Measurements from ENCODE around the gene NFASC.

The NFASC gene

DNA sequence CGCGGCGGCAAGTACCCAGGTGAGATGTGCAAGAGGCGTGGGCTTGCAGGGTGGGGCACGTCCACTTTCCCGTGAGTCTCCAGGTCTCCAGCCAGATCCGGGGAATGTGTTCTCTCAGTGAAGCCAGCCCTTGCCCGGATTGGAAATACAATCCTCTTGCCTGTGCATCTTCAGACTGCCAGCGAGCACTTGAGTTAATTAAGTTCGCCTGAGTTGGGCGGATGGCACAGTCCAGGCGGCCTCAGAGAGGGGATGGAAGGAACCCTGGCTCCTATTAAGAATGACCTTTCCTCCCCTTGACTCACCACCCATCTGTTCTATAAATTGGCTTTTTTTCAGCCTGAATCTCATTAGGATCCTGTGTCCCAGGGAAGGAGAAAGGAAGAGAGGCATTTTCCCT is 139.0 kb downstream of the NFASC start:
- DNase-seq (ENCODE audit: low spot score), result no peak

DNA sequence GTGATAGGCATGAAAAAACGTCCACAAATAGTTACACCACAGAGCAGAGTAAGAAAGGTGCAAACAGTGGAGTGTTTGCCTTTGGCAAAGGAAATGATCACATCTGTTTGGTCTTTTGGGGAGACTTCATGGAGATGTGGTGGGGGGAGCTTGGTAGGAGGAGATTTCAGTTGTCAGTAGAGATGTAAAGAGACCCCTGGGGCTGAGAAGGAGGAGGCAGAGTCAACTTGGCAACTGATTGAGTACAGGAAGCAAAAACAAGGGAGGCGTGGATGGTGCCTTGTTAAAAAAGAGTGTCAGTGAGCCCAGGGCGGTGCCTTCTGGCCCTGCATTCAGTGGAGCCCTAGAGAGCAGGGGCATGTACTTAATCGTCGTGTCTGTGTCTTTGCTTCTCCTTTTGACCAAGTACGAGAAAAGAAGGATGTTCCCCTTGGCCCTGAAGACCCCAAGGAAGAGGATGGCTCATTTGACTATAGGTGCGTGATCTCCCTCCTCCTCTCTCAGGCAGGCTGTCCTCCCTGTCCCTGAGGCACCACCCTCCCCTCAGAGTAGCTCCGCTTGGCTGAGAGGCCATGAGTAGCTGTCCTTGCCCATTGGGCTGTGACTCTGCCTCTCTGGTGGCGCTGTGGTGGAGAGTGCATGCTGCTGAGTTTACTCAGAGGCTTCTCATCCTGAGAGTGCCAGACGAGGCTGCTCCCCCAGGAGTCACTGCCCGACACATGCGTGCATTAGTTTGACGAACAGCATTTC is 141.9 kb downstream of the NFASC start:
- DNase-seq (ENCODE audit: low spot score), result no peak

GRCh38 chr1:205013683-205014367 is 143.2 kb downstream of the NFASC start:
- no peak for DNase-seq (ENCODE audit: low spot score)

GRCh38 chr1:205014783-205015182 is 144.1 kb downstream of the NFASC start:
- DNase-seq (ENCODE audit: low spot score), result no peak

GRCh38 chr1:205015241-205015640 is 144.6 kb downstream of the NFASC start:
- no peak for DNase-seq (ENCODE audit: low spot score)

DNA sequence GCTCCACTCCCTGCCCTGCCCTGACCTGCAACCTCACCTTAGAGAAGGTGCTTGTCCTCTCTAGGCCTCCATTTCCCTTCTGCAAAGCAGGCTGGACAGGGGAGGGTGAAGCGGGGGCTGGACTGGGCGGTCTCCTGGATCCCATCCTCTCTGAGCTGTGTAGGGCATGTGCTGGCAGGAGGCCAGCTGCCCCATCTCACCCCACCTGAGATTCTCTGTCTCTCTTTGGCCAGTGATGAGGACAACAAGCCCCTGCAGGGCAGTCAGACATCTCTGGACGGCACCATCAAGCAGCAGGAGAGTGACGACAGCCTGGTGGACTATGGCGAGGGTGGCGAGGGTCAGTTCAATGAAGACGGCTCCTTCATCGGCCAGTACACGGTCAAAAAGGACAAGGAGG is 145.4 kb downstream of the NFASC start:
- DNase-seq (ENCODE audit: low spot score), result no peak

GRCh38 chr1:205016584-205016983 is 145.9 kb downstream of the NFASC start:
- DNase-seq (ENCODE audit: low spot score), result no peak

- no peak for DNase-seq (ENCODE audit: low spot score)
Observed at GRCh38 chr1:205017001-205017400, 146.3 kb downstream of the NFASC start.

GRCh38 chr1:205017766-205018165 is 147.1 kb downstream of the NFASC start:
- no peak for DNase-seq (ENCODE audit: low spot score)

- DNase-seq (ENCODE audit: low spot score), result no peak
Observed at GRCh38 chr1:205018381-205018780, 147.7 kb downstream of the NFASC start.

DNA sequence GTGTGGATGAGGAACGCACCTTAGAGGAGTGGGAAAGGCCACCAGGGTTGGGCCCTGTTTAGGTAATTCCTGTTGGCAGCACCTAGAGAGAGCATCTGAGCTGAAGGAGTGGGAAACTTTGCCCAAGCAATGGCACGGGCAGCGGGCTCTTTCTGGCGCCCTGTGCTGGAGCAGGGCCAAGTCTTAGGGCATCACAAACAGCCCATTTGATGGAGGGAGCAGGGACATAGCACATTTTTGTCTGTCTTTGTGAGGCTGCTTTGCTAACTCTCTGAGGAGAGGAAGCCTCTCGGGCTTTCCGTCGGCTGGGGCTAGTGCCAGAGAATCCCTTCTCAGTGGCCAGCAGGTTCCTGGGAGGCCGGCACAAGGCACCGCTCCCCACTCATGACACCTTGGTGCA is 149.8 kb downstream of the NFASC start:
- no peak for DNase-seq (ENCODE audit: low spot score)

GRCh38 chr1:205024679-205025078 is 154.0 kb downstream of the NFASC start:
- no peak for DNase-seq (ENCODE audit: low spot score)

- DNase-seq (ENCODE audit: low spot score), result no peak
Observed at GRCh38 chr1:205025239-205025638, 154.6 kb downstream of the NFASC start.

- no peak for DNase-seq (ENCODE audit: low spot score)
Observed at GRCh38 chr1:205026181-205026580, 155.5 kb downstream of the NFASC start.

GRCh38 chr1:205028390-205028789 is 157.7 kb downstream of the NFASC start:
- no peak for DNase-seq (ENCODE audit: low spot score)

- DNase-seq (ENCODE audit: low spot score), result no peak
Observed at GRCh38 chr1:205028924-205029323, 158.3 kb downstream of the NFASC start.

DNA sequence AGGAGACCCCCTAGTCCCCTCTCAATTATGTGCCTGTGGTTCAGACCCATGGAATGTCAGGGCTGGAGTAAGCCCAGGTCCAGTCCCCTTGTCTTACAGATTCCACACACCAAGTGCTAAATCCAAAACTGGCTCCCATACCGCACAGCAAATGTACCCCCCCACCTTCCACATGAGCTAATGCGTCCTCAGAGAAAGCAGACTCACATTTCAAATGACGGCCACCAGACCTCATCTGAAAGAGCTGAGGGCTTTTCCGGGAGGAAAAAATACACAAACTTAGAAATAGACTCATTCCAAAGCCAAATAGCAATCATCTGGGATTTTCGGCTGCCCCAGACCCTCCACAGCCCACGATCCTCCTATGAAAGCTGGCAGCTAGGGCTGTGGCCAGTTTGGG is 159.6 kb downstream of the NFASC start:
- no peak for DNase-seq (ENCODE audit: low spot score)

- no peak for DNase-seq (ENCODE audit: low spot score)
Observed at GRCh38 chr1:205030896-205031295, 160.2 kb downstream of the NFASC start.

DNA sequence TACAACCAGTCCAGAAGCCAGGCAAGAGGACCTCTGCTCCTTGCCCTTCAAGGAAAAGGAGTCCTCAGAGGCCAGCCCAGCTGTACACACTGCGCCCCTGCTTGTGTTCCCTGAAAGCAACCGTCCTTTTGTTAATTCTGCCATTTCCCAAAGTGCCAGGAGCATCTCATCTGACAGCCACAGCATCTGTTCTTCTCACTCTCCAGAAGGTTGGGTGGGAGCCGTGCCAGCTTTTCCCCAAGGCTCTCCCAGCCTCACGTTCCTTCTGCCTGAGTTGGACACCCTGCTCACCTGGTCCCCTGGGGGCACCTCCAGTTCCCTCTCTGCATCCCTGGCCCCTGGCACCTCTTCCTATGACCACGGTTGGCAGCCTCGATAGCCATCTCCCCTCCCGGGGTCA is 161.8 kb downstream of the NFASC start:
- no peak for DNase-seq (ENCODE audit: low spot score)

DNA sequence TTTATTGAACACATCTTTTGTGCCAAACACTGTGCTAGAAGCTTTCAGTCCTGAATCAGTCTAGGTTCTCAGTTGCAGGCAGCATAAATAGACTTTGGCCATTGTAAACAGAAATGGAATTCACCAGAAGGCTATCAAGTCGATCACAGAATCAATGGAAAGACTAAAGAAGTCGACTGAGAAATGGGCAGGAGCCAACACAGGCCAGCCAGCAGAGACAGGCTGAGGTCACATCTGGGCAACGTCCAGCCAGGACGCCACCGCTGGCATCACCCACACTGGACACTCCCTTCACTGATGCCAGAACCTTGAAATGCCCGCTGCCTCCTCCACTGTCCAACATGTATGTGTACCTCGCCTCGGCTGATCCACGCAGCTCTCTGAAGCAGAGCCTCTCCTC is 166.9 kb downstream of the NFASC start:
- no peak for DNase-seq (ENCODE audit: low spot score)

- no peak for DNase-seq (ENCODE audit: low spot score)
Observed at GRCh38 chr1:205038132-205038786, 167.6 kb downstream of the NFASC start.

- DNase-seq (ENCODE audit: low spot score), result no peak
Observed at GRCh38 chr1:205041001-205041715, 170.5 kb downstream of the NFASC start.

Data from COLO829 (cell line).